HPDE6-E6E7 (cell line): ENCODE results near the gene SEMA3D.

Experiments
- DNase-seq: peaks from one replicate; pipeline ENCODE4 v3.0.0; 2011; ENCODE audit warnings: missing footprints; ENCODE audit errors: extremely low spot score

SEMA3D gene

GRCh38 chr7:85031475-85031874 lies 155.4 kb downstream of the SEMA3D start:
- no peak for DNase-seq

- no peak for DNase-seq
Observed at GRCh38 chr7:85030893-85031292, 156.0 kb downstream of the SEMA3D start.

GRCh38 chr7:85025312-85025756 lies 161.5 kb downstream of the SEMA3D start:
- DNase-seq = peak; percentile 36

- no peak for DNase-seq
Observed at GRCh38 chr7:85023916-85024315, 162.9 kb downstream of the SEMA3D start.

GRCh38 chr7:85023066-85023712 lies 163.7 kb downstream of the SEMA3D start:
- DNase-seq = peak; percentile 6

- no peak for DNase-seq
Observed at GRCh38 chr7:85022064-85022697, 164.7 kb downstream of the SEMA3D start.

GRCh38 chr7:85021101-85021704 lies 165.7 kb downstream of the SEMA3D start:
- no peak for DNase-seq

- no peak for DNase-seq
Observed at GRCh38 chr7:85019778-85020177, 167.1 kb downstream of the SEMA3D start.

- no peak for DNase-seq
Observed at GRCh38 chr7:85019176-85019575, 167.7 kb downstream of the SEMA3D start.

GRCh38 chr7:85018498-85018897 lies 168.4 kb downstream of the SEMA3D start:
- no peak for DNase-seq

GRCh38 chr7:85016286-85016685 lies 170.6 kb downstream of the SEMA3D start:
- no peak for DNase-seq

- no peak for DNase-seq
Observed at GRCh38 chr7:85014936-85015660, 171.8 kb downstream of the SEMA3D start.

- DNase-seq = no peak
Observed at GRCh38 chr7:85011127-85011526, 175.7 kb downstream of the SEMA3D start.

- no peak for DNase-seq
Observed at GRCh38 chr7:85010306-85010705, 176.6 kb downstream of the SEMA3D start.

GRCh38 chr7:85006754-85007153 lies 180.1 kb downstream of the SEMA3D start:
- no peak for DNase-seq

GRCh38 chr7:85004402-85004801 lies 182.5 kb downstream of the SEMA3D start:
- DNase-seq = no peak

GRCh38 chr7:85001495-85002345 lies 185.1 kb downstream of the SEMA3D start:
- no peak for DNase-seq

GRCh38 chr7:85000735-85001350 lies 186.0 kb downstream of the SEMA3D start:
- no peak for DNase-seq

- DNase-seq = no peak
Observed at GRCh38 chr7:84999450-84999849, 187.4 kb downstream of the SEMA3D start.

- no peak for DNase-seq
Observed at GRCh38 chr7:84998665-84999064, 188.2 kb downstream of the SEMA3D start.

GRCh38 chr7:84997626-84998025 lies 189.2 kb downstream of the SEMA3D start:
- DNase-seq = no peak
